ENCODE results near the gene PTPRF.

The PTPRF gene

GRCh38 chr1:43546388-43547100 lies 15.9 kb downstream of the PTPRF start:
- no peak for TF ChIP-seq TAF1 (IDR thresholded peaks at IDR 0.05; ENCODE audit: low read depth)
- TF ChIP-seq, protein P1, sequence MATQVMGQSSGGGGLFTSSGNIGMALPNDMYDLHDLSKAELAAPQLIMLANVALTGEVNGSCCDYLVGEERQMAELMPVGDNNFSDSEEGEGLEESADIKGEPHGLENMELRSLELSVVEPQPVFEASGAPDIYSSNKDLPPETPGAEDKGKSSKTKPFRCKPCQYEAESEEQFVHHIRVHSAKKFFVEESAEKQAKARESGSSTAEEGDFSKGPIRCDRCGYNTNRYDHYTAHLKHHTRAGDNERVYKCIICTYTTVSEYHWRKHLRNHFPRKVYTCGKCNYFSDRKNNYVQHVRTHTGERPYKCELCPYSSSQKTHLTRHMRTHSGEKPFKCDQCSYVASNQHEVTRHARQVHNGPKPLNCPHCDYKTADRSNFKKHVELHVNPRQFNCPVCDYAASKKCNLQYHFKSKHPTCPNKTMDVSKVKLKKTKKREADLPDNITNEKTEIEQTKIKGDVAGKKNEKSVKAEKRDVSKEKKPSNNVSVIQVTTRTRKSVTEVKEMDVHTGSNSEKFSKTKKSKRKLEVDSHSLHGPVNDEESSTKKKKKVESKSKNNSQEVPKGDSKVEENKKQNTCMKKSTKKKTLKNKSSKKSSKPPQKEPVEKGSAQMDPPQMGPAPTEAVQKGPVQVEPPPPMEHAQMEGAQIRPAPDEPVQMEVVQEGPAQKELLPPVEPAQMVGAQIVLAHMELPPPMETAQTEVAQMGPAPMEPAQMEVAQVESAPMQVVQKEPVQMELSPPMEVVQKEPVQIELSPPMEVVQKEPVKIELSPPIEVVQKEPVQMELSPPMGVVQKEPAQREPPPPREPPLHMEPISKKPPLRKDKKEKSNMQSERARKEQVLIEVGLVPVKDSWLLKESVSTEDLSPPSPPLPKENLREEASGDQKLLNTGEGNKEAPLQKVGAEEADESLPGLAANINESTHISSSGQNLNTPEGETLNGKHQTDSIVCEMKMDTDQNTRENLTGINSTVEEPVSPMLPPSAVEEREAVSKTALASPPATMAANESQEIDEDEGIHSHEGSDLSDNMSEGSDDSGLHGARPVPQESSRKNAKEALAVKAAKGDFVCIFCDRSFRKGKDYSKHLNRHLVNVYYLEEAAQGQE (IDR thresholded peaks at IDR 0.05; ENCODE audit: low read depth) = no peak
- no peak for TF ChIP-seq YY1 (IDR thresholded peaks at IDR 0.05; ENCODE audit: low read depth)
- TF ChIP-seq ZBTB7A (IDR thresholded peaks at IDR 0.05; ENCODE audit: low read depth) = no peak
- no peak for TF ChIP-seq TCF12 (IDR thresholded peaks at IDR 0.05; ENCODE audit: low read depth)
- TF ChIP-seq CREB1 (IDR thresholded peaks at IDR 0.05; ENCODE audit: low read depth) = no peak

- TF ChIP-seq USF1 (IDR thresholded peaks at IDR 0.05) (no peak), ZBTB7A (IDR thresholded peaks at IDR 0.05; ENCODE audit: low read depth) (no peak), TEAD4 (IDR thresholded peaks at IDR 0.05) (no peak), EP300 (IDR thresholded peaks at IDR 0.05; ENCODE audit: borderline replicate concordance) (no peak), FOXM1 (IDR thresholded peaks at IDR 0.05; ENCODE audit: borderline replicate concordance, low read depth) (no peak), MAX (IDR thresholded peaks at IDR 0.05) (no peak), TAF1 (IDR thresholded peaks at IDR 0.05; ENCODE audit: low read depth) (no peak), CREB1 (IDR thresholded peaks at IDR 0.05; ENCODE audit: low read depth) (no peak), RAD21 (IDR thresholded peaks at IDR 0.05; ENCODE audit: low read depth) (no peak), NFIC (IDR thresholded peaks at IDR 0.05) (no peak), YY1 (IDR thresholded peaks at IDR 0.05; ENCODE audit: low read depth) (no peak), CEBPB (IDR thresholded peaks at IDR 0.05) (no peak), EGR1 (IDR thresholded peaks at IDR 0.05) (no peak)
- TF ChIP-seq, protein P1 (IDR thresholded peaks at IDR 0.05; ENCODE audit: low read depth) = no peak
Measured at GRCh38 chr1:43547538-43548072, 16.9 kb downstream of the PTPRF start.

GRCh38 chr1:43548285-43549271 lies 17.9 kb downstream of the PTPRF start:
- no peak for TF ChIP-seq MAX (IDR thresholded peaks at IDR 0.05)
- TF ChIP-seq CEBPB (IDR thresholded peaks at IDR 0.05) = peak; percentile 54; the same call in 1 of the 2 replicates

GRCh38 chr1:43549921-43550597 lies 19.4 kb downstream of the PTPRF start:
- peak; percentile 88 for TF ChIP-seq ZBTB7A (IDR thresholded peaks at IDR 0.05; ENCODE audit: low read depth)
- TF ChIP-seq USF1 (IDR thresholded peaks at IDR 0.05) = peak; percentile 51
- TF ChIP-seq TEAD4 (IDR thresholded peaks at IDR 0.05) = peak; percentile 46
- TF ChIP-seq CREB1 (IDR thresholded peaks at IDR 0.05; ENCODE audit: low read depth) = 0 out of 2 replicates have a peak, but pooled peaks have one; percentile 42
- peak; percentile 74; the same call in 1 of the 2 replicates for TF ChIP-seq FOXM1 (IDR thresholded peaks at IDR 0.05; ENCODE audit: borderline replicate concordance, low read depth)
- TF ChIP-seq NFIC (IDR thresholded peaks at IDR 0.05) = peak; percentile 52; the same call in 1 of the 2 replicates
- TF ChIP-seq RAD21 (IDR thresholded peaks at IDR 0.05; ENCODE audit: low read depth) = no peak; the same call in none of the 2 replicates
- TF ChIP-seq, protein P1 (IDR thresholded peaks at IDR 0.05; ENCODE audit: low read depth) = no peak
- peak; percentile 36; the same call in 1 of the 2 replicates for TF ChIP-seq CEBPB (IDR thresholded peaks at IDR 0.05)
- peak; percentile 85 for TF ChIP-seq TAF1 (IDR thresholded peaks at IDR 0.05; ENCODE audit: low read depth)
- TF ChIP-seq EGR1 (IDR thresholded peaks at IDR 0.05) = peak; percentile 81
- peak; percentile 60; the same call in 1 of the 2 replicates for TF ChIP-seq MAX (IDR thresholded peaks at IDR 0.05)
- peak; percentile 74 for TF ChIP-seq EP300 (IDR thresholded peaks at IDR 0.05; ENCODE audit: borderline replicate concordance)
- TF ChIP-seq YY1 (IDR thresholded peaks at IDR 0.05; ENCODE audit: low read depth) = peak; percentile 46; the same call in 1 of the 2 replicates
- TF ChIP-seq TCF12 (IDR thresholded peaks at IDR 0.05; ENCODE audit: low read depth) = peak; percentile 93
